DND-41 (cell line): ENCODE results near the gene KLK14.

Experiments used
- EZH2 ChIP-seq: IDR thresholded peaks from 3 replicates; pipeline ENCODE4 v1.6.1; 2012; ENCODE audit warnings: borderline replicate concordance, low read depth, mild to moderate bottlenecking, moderate library complexity, low read length, inconsistent platforms; ENCODE audit not compliant: severe bottlenecking
- TF ChIP-seq, protein P1 (sequence below): IDR thresholded peaks from 2 replicates; pipeline ENCODE4 v1.5.1; 2012; ENCODE audit warnings: borderline replicate concordance, low read length, moderate library complexity, mild to moderate bottlenecking; ENCODE audit not compliant: poor library complexity, severe bottlenecking; ENCODE audit errors: extremely low read depth

DNA sequence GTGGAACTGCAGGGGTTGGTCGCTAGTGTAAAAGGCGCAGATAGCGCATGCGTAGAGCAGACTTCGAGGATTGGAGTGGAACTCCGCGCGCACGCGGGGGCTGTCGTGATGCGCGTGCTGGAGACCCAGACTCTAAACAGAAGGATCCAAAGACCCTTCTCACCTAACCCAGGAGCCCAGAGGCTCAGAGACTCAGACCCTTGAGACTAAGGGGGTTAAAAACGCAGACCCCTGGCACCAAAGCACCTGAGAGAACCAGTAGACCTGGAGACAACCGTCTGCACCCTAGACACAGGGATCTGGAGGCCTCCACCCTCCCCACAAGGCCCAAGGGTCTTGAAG lies 26.1 kb upstream of the KLK14 start:
- TF ChIP-seq, protein P1, sequence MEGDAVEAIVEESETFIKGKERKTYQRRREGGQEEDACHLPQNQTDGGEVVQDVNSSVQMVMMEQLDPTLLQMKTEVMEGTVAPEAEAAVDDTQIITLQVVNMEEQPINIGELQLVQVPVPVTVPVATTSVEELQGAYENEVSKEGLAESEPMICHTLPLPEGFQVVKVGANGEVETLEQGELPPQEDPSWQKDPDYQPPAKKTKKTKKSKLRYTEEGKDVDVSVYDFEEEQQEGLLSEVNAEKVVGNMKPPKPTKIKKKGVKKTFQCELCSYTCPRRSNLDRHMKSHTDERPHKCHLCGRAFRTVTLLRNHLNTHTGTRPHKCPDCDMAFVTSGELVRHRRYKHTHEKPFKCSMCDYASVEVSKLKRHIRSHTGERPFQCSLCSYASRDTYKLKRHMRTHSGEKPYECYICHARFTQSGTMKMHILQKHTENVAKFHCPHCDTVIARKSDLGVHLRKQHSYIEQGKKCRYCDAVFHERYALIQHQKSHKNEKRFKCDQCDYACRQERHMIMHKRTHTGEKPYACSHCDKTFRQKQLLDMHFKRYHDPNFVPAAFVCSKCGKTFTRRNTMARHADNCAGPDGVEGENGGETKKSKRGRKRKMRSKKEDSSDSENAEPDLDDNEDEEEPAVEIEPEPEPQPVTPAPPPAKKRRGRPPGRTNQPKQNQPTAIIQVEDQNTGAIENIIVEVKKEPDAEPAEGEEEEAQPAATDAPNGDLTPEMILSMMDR = no peak
- no peak for TF ChIP-seq EZH2
